HCT116 (cell line): ENCODE results near the gene RASL11A. TPM values are rescaled to one million over a fixed set of nuclear protein-coding genes. Genes with fewer than 3 reads are reported as not detected.

Experiments
- ATAC-seq: fragments of 200-7000 bp; cut with Tn5 transposase; 2 replicates; pipeline ENCODE4 v1.9.1; 2020; ENCODE audit warnings: mild to moderate bottlenecking, moderate library complexity
- BruUV-seq: library from RNA; stranded (reverse); fragments of 400-500 nt; replicated peaks from 2 replicates; lab custom pipeline; 2021; lab: Mats Ljungman, UMichigan
- CTCF ChIA-PET: fragments of 300-600 bp; sonication (Branson Sonifier 250); formaldehyde crosslinking; loops from one replicate; lab custom pipeline; 2021; ENCODE audit warnings: antibody characterized with exemption; lab: Charles Lee
- POLR2A ChIA-PET: fragments of 300-600, 350-600 bp; sonication (Branson Sonifier 250); formaldehyde crosslinking; loops from one replicate; lab custom pipeline; 2021; ENCODE audit warnings: antibody characterized with exemption; lab: Charles Lee
- RAD21 ChIA-PET, 2 experiments: fragments of 300-600 bp; sonication (Branson Sonifier 250); formaldehyde crosslinking; loops; one replicate each; lab custom pipeline; 2023; ENCODE audit warnings: low total read pairs in 2 of 2; ENCODE audit not compliant: uncharacterized antibody in 2 of 2, unreplicated experiment in 2 of 2, low non-redundant PET in 1 of 2; lab: Charles Lee
- DNase-seq: peaks from one replicate; pipeline ENCODE4 v3.0.0-alpha.2; 2010; ENCODE audit warnings: low read depth, low spot score
- H2AFZ ChIP-seq: fragments of 200-600 bp; shearing (Covaris generic), sonication (generic); 2 replicates; pipeline ENCODE4 v1.6.1; 2017; ENCODE audit warnings: low read depth, mixed run types, mixed read lengths, antibody characterized with exemption, low read length; ENCODE audit not compliant: poor library complexity, severe bottlenecking
- H3K27ac ChIP-seq: 2 replicates; pipeline ENCODE4 v1.5.1; 2012; ENCODE audit warnings: low read depth, low read length
- H3K27me3 ChIP-seq: fragments of 200-600 bp; sonication (generic); 2 replicates; pipeline ENCODE4 v1.6.1; 2016; ENCODE audit warnings: mixed run types, low read length, mixed read lengths; ENCODE audit not compliant: insufficient read depth
- H3K36me3 ChIP-seq, 2 experiments: fragments of 200-500 bp in 1 of 2; fragments of 200-600 bp in 1 of 2; sonication (Bioruptor generic) in 1 of 2; sonication (generic) in 1 of 2; 2 replicates each; pipeline versions ENCODE4 v1.5.1 to v1.6.1; 2014 to 2016; ENCODE audit warnings: low read length in 2 of 2, inconsistent platforms in 1 of 2, mixed read lengths in 1 of 2, mixed run types in 1 of 2; ENCODE audit not compliant: insufficient read depth in 2 of 2, control insufficient read depth in 1 of 2
- H3K4me1 ChIP-seq, 2 experiments: fragments of 200-600 bp in 1 of 2; sonication (generic) in 1 of 2; 2 replicates each; pipeline versions ENCODE4 v1.5.1 to v1.6.1; 2012 to 2017; ENCODE audit warnings: low read length in 2 of 2, inconsistent platforms in 1 of 2, mild to moderate bottlenecking in 1 of 2, mixed read lengths in 1 of 2, mixed run types in 1 of 2, moderate library complexity in 1 of 2; ENCODE audit not compliant: insufficient read depth in 2 of 2, control insufficient read depth in 1 of 2
- H3K4me2 ChIP-seq: fragments of 200-600 bp; sonication (generic); 2 replicates; pipeline ENCODE4 v1.6.1; 2017; ENCODE audit warnings: mixed run types, low read length, mixed read lengths
- H3K4me3 ChIP-seq, 2 experiments: fragments of 200-600 bp in 1 of 2; sonication (generic) in 1 of 2; replicated peaks in 1 of 2; 2 replicates each; pipeline ENCODE4 v1.5.1; 2011 to 2016; ENCODE audit warnings: low read length in 2 of 2, control low read depth in 1 of 2, low read depth in 1 of 2, mild to moderate bottlenecking in 1 of 2, mixed read lengths in 1 of 2, mixed run types in 1 of 2
- H3K79me2 ChIP-seq: fragments of 200-600 bp; sonication (generic); 2 replicates; pipeline ENCODE4 v1.6.1; 2017; ENCODE audit warnings: mild to moderate bottlenecking, mixed run types, low read length, moderate library complexity, mixed read lengths; ENCODE audit not compliant: insufficient read depth
- H3K9ac ChIP-seq: fragments of 200-600 bp; sonication (generic); 2 replicates; pipeline ENCODE4 v1.6.1; 2016; ENCODE audit warnings: low read length, mixed read lengths
- H3K9me2 ChIP-seq: fragments of 200-600 bp; sonication (generic), shearing (Covaris generic); 2 replicates; pipeline ENCODE4 v1.6.1; 2017; ENCODE audit warnings: mixed run types, mild to moderate bottlenecking, moderate library complexity; ENCODE audit not compliant: insufficient read depth
- H3K9me3 ChIP-seq, 2 experiments: fragments of 200-500 bp in 1 of 2; fragments of 200-600 bp in 1 of 2; sonication (Bioruptor generic) in 1 of 2; sonication (generic) in 1 of 2; 2 replicates each; pipeline ENCODE4 v1.6.1; 2014 to 2017; ENCODE audit warnings: low read length in 2 of 2, mixed read lengths in 2 of 2, inconsistent platforms in 1 of 2, low read depth in 1 of 2, mild to moderate bottlenecking in 1 of 2, mixed run types in 1 of 2, moderate library complexity in 1 of 2; ENCODE audit not compliant: control insufficient read depth in 1 of 2, insufficient read depth in 1 of 2
- H4K20me1 ChIP-seq: fragments of 200-600 bp; sonication (generic), shearing (Covaris generic); 2 replicates; pipeline ENCODE4 v1.6.1; 2017; ENCODE audit warnings: mixed run types, mild to moderate bottlenecking, moderate library complexity; ENCODE audit not compliant: insufficient read depth
- ATF3 ChIP-seq: IDR thresholded peaks from 2 replicates; pipeline ENCODE4 v1.6.1; 2012
- CEBPB ChIP-seq: IDR thresholded peaks from 2 replicates; pipeline ENCODE4 v1.6.1; 2012; ENCODE audit warnings: low read depth
- EGR1 ChIP-seq: IDR thresholded peaks from 2 replicates; pipeline ENCODE4 v1.6.1; 2012; ENCODE audit warnings: low read depth
- EZH2 ChIP-seq: fragments of 200-600 bp; sonication (generic); IDR thresholded peaks from 2 replicates; pipeline ENCODE4 v1.6.1; 2017; ENCODE audit warnings: antibody characterized with exemption, mixed run types
- EZH2phosphoT487 ChIP-seq: fragments of 200-600 bp; IDR thresholded peaks from 2 replicates; pipeline ENCODE4 v1.6.1; 2018; ENCODE audit warnings: antibody characterized with exemption, borderline replicate concordance
- FOSL1 ChIP-seq: IDR thresholded peaks from 2 replicates; pipeline ENCODE4 v1.6.1; 2012; ENCODE audit warnings: low read depth
- POLR2AphosphoS5 ChIP-seq: IDR thresholded peaks from 2 replicates; pipeline ENCODE4 v1.6.1; 2011; ENCODE audit warnings: mild to moderate bottlenecking, low read depth, low read length, moderate library complexity
- REST ChIP-seq: IDR thresholded peaks from 2 replicates; pipeline ENCODE4 v1.6.1; 2012; ENCODE audit warnings: low read depth
- SIN3A ChIP-seq: IDR thresholded peaks from 2 replicates; pipeline ENCODE4 v1.6.1; 2012; ENCODE audit warnings: low read depth
- SP1 ChIP-seq: IDR thresholded peaks from 2 replicates; pipeline ENCODE4 v1.6.1; 2012; ENCODE audit warnings: low read depth
- SRF ChIP-seq: IDR thresholded peaks from 2 replicates; pipeline ENCODE4 v1.6.1; 2012; ENCODE audit warnings: low read depth
- TCF7L2 ChIP-seq: IDR thresholded peaks from 2 replicates; pipeline ENCODE4 v1.7.0; 2011; ENCODE audit warnings: borderline replicate concordance, inconsistent platforms; ENCODE audit not compliant: insufficient read depth, insufficient read length; ENCODE audit errors: extremely low read depth
- ZFX ChIP-seq: fragments of 450-650 bp; IDR thresholded peaks from 2 replicates; pipeline ENCODE4 v1.6.1; 2017
- ZNF274 ChIP-seq: fragments of 200-500 bp; sonication (Bioruptor generic); IDR thresholded peaks from 2 replicates; pipeline ENCODE4 v1.6.1; 2014; ENCODE audit warnings: mild to moderate bottlenecking, low read depth, low read length, inconsistent platforms
- intact Hi-C: fragments of 100-400 bp; cut with micrococcal nuclease; formaldehyde crosslinking; loops from 2 replicates; pipeline ENCODE4 v1.10.0; 2022
- total RNA-seq: library from RNA; stranded (reverse); gene quantifications from one replicate; pipeline ENCODE4 v1.2.1, GENCODE V29; 2021; ENCODE audit not compliant: unreplicated experiment
- TF ChIP-seq, protein P1 (sequence below), 3 experiments: fragments of 200-600 bp in 1 of 3; sonication (generic) in 1 of 3; IDR thresholded peaks in 2 of 3; conservative IDR thresholded peaks in 1 of 3; 2 replicates each; pipeline ENCODE4 v1.5.1; 2012 to 2017; ENCODE audit warnings: low read depth in 2 of 3, low read length in 2 of 3, antibody characterized with exemption in 1 of 3, borderline replicate concordance in 1 of 3, control low read depth in 1 of 3, mild to moderate bottlenecking in 1 of 3, mixed read lengths in 1 of 3, mixed run types in 1 of 3, moderate library complexity in 1 of 3; ENCODE audit not compliant: insufficient read depth in 1 of 3
- TF ChIP-seq, protein P2 (sequence below): IDR thresholded peaks from 2 replicates; pipeline ENCODE4 v1.6.1; 2011; ENCODE audit warnings: mild to moderate bottlenecking, low read length, moderate library complexity; ENCODE audit not compliant: insufficient replicate concordance; ENCODE audit errors: extremely low read depth
- TF ChIP-seq, protein P3 (sequence below): IDR thresholded peaks from 2 replicates; pipeline ENCODE4 v1.6.1; 2012

Gene RASL11A
- total RNA-seq, 1 experiment from 2014 or later, result 5.0 TPM

DNA sequence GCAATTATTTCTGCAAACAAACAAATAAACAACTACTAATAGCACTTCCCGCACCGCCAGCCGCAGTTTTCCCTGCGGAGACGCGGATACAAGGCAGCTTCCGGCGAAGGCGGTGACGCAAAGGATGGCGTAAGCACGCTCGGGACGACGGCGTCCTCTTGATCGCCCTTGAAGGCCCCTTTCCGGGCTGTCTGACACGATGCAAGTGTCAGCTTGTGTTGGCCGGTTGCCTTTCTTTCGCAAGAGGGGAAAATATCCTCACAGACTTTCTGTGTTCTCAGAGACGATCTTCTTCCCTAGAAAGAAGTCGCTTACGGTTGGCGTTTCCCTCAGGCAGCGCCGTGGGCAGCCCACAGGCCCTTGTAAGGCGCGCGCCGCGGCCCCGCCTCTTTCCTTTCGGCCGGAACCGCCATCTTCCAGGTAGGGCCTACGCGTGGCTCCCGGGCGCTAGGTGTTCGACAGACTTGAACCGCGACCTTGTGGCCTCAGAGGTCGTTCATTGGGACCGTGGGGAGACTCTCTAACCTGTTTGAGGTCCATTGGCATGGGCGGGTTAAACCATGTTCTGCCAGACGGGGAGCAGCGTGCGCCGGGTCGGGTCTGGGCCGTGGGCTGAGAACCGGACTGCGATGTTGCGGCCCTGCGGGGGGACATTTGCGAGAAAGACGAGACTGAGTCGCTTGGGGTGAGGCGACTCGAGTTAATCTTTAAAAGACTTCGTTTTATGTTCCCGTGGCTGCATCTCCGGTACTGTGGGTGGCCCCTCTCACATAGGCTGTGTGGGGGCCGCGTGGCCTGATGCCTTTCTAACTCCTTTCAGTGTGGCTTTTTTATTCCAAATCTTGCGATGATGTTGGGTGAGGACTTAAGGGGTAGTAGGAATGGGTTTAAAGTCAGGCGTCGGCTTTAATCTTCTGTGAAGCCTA is 19.2 kb upstream of the RASL11A start, which contains the start of gene RPL21:
TSS of gene RPL21 (plus strand) at position 393 of the 926 bp plus-strand sequence. CDS start 2,219 bp downstream, outside the sequence.
- Histone ChIP-seq H3K9me3 (no peaks in the 10 kb centered on the region), H3K9me2 (no peaks in the 10 kb centered on the region), H4K20me1 (peaks cover 5% of the 10 kb centered on the region; the same call in 1 of the 2 replicates), H3K4me2 (peak within 1 kb of the TSS; percentile 93), H3K79me2 (peaks cover 76% of the 10 kb centered on the region), H3K9ac (peak within 1 kb of the TSS; percentile 99), H3K36me3 (peaks cover 25 to 39% of the 10 kb centered on the region in 2 experiments), H2AFZ (no peak within 1 kb of the TSS), H3K4me1 (peaks cover 13 to 22% of the 10 kb centered on the region in 2 experiments; a peak in 3 of 4 replicates), H3K27ac (peak within 1 kb of the TSS; percentile 96), H3K4me3 (peak within 1 kb of the TSS; percentile 86 to 96), H3K27me3 (no peaks in the 10 kb centered on the region)
- ChIA-PET RAD21 (no interaction called here), POLR2A (interaction anchor here (0.8 to 1.1 kb wide), 3 partner anchors 9 to 57 kb away, joined by 3 to 10 read pairs (median 4); no protein-coding TSS in a partner anchor), CTCF (no interaction called here)
- intact Hi-C loops, result loop anchor here (2.0 to 5.0 kb wide), 4 partner anchors 73 to 209 kb away; partner anchors contain the start of gene USP12
- DNase-seq (peak; percentile 97), ATAC-seq (peak; percentile 95)
- TSS peak; percentile 57 for BruUV-seq
- TF ChIP-seq SRF (peak; percentile 87), SIN3A (peak; percentile 69), EZH2phosphoT487 (no peak), EGR1 (no peak), ATF3 (no peak), SP1 (peak; percentile 76), REST (no peak), POLR2AphosphoS5 (peak; percentile 88), ZFX (peak; percentile 99), CEBPB (peak; percentile 73), FOSL1 (no peak), TCF7L2 (peak; percentile 89), EZH2 (no peak), ZNF274 (no peak)
- TF ChIP-seq, protein P1, sequence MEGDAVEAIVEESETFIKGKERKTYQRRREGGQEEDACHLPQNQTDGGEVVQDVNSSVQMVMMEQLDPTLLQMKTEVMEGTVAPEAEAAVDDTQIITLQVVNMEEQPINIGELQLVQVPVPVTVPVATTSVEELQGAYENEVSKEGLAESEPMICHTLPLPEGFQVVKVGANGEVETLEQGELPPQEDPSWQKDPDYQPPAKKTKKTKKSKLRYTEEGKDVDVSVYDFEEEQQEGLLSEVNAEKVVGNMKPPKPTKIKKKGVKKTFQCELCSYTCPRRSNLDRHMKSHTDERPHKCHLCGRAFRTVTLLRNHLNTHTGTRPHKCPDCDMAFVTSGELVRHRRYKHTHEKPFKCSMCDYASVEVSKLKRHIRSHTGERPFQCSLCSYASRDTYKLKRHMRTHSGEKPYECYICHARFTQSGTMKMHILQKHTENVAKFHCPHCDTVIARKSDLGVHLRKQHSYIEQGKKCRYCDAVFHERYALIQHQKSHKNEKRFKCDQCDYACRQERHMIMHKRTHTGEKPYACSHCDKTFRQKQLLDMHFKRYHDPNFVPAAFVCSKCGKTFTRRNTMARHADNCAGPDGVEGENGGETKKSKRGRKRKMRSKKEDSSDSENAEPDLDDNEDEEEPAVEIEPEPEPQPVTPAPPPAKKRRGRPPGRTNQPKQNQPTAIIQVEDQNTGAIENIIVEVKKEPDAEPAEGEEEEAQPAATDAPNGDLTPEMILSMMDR (IDR thresholded peaks at IDR 0.05 in 2 of 3, conservative IDR thresholded peaks at IDR 0.05 in 1 of 3; ENCODE audit: borderline replicate concordance in 1 of 3, insufficient read depth in 1 of 3, low read depth in 2 of 3, low read length in 2 of 3), result no peak
- TF ChIP-seq, protein P2, sequence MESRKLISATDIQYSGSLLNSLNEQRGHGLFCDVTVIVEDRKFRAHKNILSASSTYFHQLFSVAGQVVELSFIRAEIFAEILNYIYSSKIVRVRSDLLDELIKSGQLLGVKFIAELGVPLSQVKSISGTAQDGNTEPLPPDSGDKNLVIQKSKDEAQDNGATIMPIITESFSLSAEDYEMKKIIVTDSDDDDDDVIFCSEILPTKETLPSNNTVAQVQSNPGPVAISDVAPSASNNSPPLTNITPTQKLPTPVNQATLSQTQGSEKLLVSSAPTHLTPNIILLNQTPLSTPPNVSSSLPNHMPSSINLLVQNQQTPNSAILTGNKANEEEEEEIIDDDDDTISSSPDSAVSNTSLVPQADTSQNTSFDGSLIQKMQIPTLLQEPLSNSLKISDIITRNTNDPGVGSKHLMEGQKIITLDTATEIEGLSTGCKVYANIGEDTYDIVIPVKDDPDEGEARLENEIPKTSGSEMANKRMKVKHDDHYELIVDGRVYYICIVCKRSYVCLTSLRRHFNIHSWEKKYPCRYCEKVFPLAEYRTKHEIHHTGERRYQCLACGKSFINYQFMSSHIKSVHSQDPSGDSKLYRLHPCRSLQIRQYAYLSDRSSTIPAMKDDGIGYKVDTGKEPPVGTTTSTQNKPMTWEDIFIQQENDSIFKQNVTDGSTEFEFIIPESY, result no peak
- TF ChIP-seq, protein P3, sequence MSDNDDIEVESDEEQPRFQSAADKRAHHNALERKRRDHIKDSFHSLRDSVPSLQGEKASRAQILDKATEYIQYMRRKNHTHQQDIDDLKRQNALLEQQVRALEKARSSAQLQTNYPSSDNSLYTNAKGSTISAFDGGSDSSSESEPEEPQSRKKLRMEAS, result peak; percentile 91
